Measurements from ENCODE around the gene SYNGAP1. TPM values are rescaled to one million over a fixed set of nuclear protein-coding genes. Genes with fewer than 3 reads are reported as not detected.

Gene SYNGAP1
- 0.68 and 3.9 TPM in 2 replicates for total RNA-seq

GRCh38 chr6:33419580-33420490 lies at the start of gene SYNGAP1:
TSS of gene SYNGAP1 (plus strand) at chr6:33420065. CDS start at chr6:33420265, 200 bp downstream.

GRCh38 chr6:33391278-33391921 lies 28.5 kb upstream of the SYNGAP1 start, which contains the start of gene KIFC1:
TSS of gene KIFC1 (plus strand) at chr6:33391823. CDS start at chr6:33391986, 163 bp downstream.

GRCh38 chr6:33410711-33411631 lies 8.9 kb upstream of the SYNGAP1 start, which contains the start of gene PHF1:
TSS of gene PHF1 (plus strand) at chr6:33411014. CDS start at chr6:33412264, 1,250 bp downstream.

GRCh38 chr6:33417903-33418689 lies 1.8 kb upstream of the SYNGAP1 start, which contains the start of gene CUTA:
TSS of gene CUTA (minus strand) at chr6:33418107. CDS start at chr6:33418000, 107 bp downstream.

GRCh38 chr6:33454009-33454946 lies 34.4 kb downstream of the SYNGAP1 start, which contains the start of gene ZBTB9:
TSS of gene ZBTB9 (plus strand) at chr6:33454576. CDS start at chr6:33455101, 525 bp downstream.

Other genes starting within 250 kb of the SYNGAP1 start
- gene COL11A2, start 227.6 kb upstream of the SYNGAP1 start, total RNA-seq = under 0.01 and 0.36 TPM in 2 replicates
- 16.1 and 21.8 TPM in 2 replicates for gene RXRB, start 219.4 kb upstream of the SYNGAP1 start, total RNA-seq
- gene SLC39A7, start 219.2 kb upstream of the SYNGAP1 start, total RNA-seq = 66.9 and 118 TPM in 2 replicates
- 12.5 and 40.3 TPM in 2 replicates for gene HSD17B8, start 215.4 kb upstream of the SYNGAP1 start, total RNA-seq
- gene RING1, start 211.6 kb upstream of the SYNGAP1 start, total RNA-seq = 34.2 and 48.2 TPM in 2 replicates
- gene VPS52, start 148.2 kb upstream of the SYNGAP1 start, total RNA-seq = 27.0 and 28.8 TPM in 2 replicates
- 3,073 and 7,254 TPM in 2 replicates for gene RPS18, start 148.0 kb upstream of the SYNGAP1 start, total RNA-seq
- 2.7 and 4.1 TPM in 2 replicates for gene B3GALT4, start 142.9 kb upstream of the SYNGAP1 start, total RNA-seq
- 55.0 and 84.4 TPM in 2 replicates for gene WDR46, start 130.8 kb upstream of the SYNGAP1 start, total RNA-seq
- 37.5 and 69.7 TPM in 2 replicates for gene PFDN6, start 130.5 kb upstream of the SYNGAP1 start, total RNA-seq
- gene RGL2, start 121.1 kb upstream of the SYNGAP1 start, total RNA-seq = 22.9 and 40.4 TPM in 2 replicates
- 22.2 and 108 TPM in 2 replicates for gene TAPBP, start 106.0 kb upstream of the SYNGAP1 start, total RNA-seq
- 19.9 and 24.3 TPM in 2 replicates for gene ZBTB22, start 102.3 kb upstream of the SYNGAP1 start, total RNA-seq
- gene DAXX, start 97.1 kb upstream of the SYNGAP1 start, total RNA-seq = 35.9 and 77.9 TPM in 2 replicates
- 0.21 and 0.68 TPM in 2 replicates for gene KIFC1, start 28.2 kb upstream of the SYNGAP1 start, total RNA-seq
- 10.3 and 13.0 TPM in 2 replicates for gene PHF1, start 9.1 kb upstream of the SYNGAP1 start, total RNA-seq
- 27.3 and 62.1 TPM in 2 replicates for gene CUTA, start 2.0 kb upstream of the SYNGAP1 start, total RNA-seq
- 10.6 and 13.0 TPM in 2 replicates for gene ZBTB9, start 34.5 kb downstream of the SYNGAP1 start, total RNA-seq
- 33.5 and 51.7 TPM in 2 replicates for gene BAK1, start 160.2 kb downstream of the SYNGAP1 start, total RNA-seq
- 118 and 271 TPM in 2 replicates for gene ITPR3, start 201.3 kb downstream of the SYNGAP1 start, total RNA-seq

Data from nasal cavity respiratory epithelium epithelial cell of viscerocranial mucosa (primary cell).